SH-SY5Y (cell line): ENCODE results near the gene EIF2B4.

Experiments used
- GATA2 ChIP-seq: IDR thresholded peaks from 2 replicates; pipeline ENCODE4 v1.6.1; 2011; ENCODE audit warnings: mild to moderate bottlenecking, low read depth, low read length
- GATA3 ChIP-seq: IDR thresholded peaks from 2 replicates; pipeline ENCODE4 v1.6.1; 2011; ENCODE audit warnings: low read depth, mild to moderate bottlenecking, low read length, moderate library complexity

DNA sequence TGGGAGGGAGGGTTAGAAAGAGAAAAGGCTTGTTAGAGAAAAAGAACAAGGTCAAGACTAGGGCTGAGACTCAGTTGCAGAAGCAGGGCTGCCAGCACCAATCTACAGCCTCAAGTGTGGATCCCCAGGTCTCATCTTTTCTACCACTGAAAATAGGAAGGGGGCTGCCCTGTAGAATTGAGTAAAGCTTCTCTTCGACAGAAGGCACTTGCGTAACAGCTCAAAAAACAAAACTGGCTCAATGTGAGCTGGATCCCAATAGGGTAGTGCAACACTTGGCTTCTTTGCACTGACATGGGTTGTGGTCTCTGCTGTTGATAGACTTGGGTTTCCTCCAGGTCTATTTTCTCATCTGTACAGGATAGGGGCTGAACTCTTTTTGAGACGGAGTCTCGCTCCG, 45.4 kb downstream of the EIF2B4 start:
- TF ChIP-seq GATA2, result no peak
- TF ChIP-seq GATA3, result no peak
